HG02870 (cell line): ENCODE data around the gene TAF1L.
A peak's percentile ranks its signal among the peaks of the same experiment; 100 is the strongest.

ENCODE experiments used
- ATAC-seq: cut with Tn5 transposase; IDR thresholded peaks from one replicate; pipeline ENCODE4 v1.9.1; 2021; ENCODE audit warnings: mild to moderate bottlenecking, moderate library complexity; ENCODE audit not compliant: unreplicated experiment

Gene TAF1L

GRCh38 chr9:32596096-32596865, 39.2 kb downstream of the TAF1L start:
- ATAC-seq: no peak

GRCh38 chr9:32590898-32591297, 44.6 kb downstream of the TAF1L start:
- ATAC-seq: no peak

- ATAC-seq: no peak
These were observed 45.0 kb downstream of the TAF1L start for GRCh38 chr9:32590476-32590875.

- ATAC-seq: peak; percentile 64
These were observed 46.3 kb downstream of the TAF1L start for GRCh38 chr9:32589083-32589723.

- ATAC-seq: peak; percentile 69
These were observed 47.6 kb downstream of the TAF1L start for GRCh38 chr9:32587901-32588300.

- no peak for ATAC-seq
These were observed 50.7 kb downstream of the TAF1L start for GRCh38 chr9:32584784-32585183.

- ATAC-seq: no peak
These were observed 53.8 kb downstream of the TAF1L start for GRCh38 chr9:32581512-32582143.

GRCh38 chr9:32580631-32581300, 54.7 kb downstream of the TAF1L start:
- ATAC-seq: no peak

GRCh38 chr9:32579706-32580331, 55.6 kb downstream of the TAF1L start:
- peak; percentile 36 for ATAC-seq
